WI38 (cell line): ENCODE results near the gene ADGRL2.

Experiments used
- H3K4me3 ChIP-seq: 2 replicates; pipeline ENCODE4 v1.5.1; 2011; ENCODE audit warnings: low read depth, mild to moderate bottlenecking, control low read depth, low read length
- TF ChIP-seq, protein P1 (sequence below): IDR thresholded peaks from 2 replicates; pipeline ENCODE4 v1.5.1; 2012; ENCODE audit warnings: low read depth, mild to moderate bottlenecking, control low read depth, low read length

The ADGRL2 gene

GRCh38 chr1:81834921-81835698, 34.4 kb downstream of the ADGRL2 start:
- TF ChIP-seq, protein P1, sequence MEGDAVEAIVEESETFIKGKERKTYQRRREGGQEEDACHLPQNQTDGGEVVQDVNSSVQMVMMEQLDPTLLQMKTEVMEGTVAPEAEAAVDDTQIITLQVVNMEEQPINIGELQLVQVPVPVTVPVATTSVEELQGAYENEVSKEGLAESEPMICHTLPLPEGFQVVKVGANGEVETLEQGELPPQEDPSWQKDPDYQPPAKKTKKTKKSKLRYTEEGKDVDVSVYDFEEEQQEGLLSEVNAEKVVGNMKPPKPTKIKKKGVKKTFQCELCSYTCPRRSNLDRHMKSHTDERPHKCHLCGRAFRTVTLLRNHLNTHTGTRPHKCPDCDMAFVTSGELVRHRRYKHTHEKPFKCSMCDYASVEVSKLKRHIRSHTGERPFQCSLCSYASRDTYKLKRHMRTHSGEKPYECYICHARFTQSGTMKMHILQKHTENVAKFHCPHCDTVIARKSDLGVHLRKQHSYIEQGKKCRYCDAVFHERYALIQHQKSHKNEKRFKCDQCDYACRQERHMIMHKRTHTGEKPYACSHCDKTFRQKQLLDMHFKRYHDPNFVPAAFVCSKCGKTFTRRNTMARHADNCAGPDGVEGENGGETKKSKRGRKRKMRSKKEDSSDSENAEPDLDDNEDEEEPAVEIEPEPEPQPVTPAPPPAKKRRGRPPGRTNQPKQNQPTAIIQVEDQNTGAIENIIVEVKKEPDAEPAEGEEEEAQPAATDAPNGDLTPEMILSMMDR = no peak
- no peak overlapping the region for H3K4me3 ChIP-seq

DNA sequence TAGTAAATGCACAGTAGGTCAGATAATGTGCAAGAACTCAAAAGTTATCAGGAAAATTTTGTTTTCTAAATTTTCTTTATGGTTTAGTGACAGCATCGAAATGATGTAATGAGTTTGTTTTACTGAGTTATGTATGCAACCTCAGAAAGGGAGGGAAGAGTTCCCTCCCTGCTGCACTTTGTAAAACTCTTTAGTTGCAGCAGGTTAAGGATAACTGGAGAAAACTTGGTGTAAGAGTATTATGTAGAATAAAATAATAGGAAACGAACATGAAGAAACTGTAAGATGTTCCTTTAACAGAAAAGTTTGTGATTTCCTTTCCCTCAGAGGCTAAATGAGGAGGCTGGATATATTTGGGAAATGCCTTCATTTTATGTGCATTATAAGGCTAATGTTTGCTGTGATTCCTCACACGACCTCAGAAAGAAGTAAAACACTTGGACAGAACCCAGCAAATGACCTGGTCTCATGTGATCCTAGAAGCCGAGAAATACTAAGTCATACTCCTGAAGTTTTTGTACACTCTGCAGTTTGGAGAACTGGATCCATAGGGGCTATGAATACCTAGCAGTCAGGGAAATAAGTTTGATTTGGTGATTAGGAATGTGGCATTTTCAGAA, 35.4 kb downstream of the ADGRL2 start:
- no peak overlapping the region for H3K4me3 ChIP-seq
- TF ChIP-seq, protein P1 = no peak

DNA sequence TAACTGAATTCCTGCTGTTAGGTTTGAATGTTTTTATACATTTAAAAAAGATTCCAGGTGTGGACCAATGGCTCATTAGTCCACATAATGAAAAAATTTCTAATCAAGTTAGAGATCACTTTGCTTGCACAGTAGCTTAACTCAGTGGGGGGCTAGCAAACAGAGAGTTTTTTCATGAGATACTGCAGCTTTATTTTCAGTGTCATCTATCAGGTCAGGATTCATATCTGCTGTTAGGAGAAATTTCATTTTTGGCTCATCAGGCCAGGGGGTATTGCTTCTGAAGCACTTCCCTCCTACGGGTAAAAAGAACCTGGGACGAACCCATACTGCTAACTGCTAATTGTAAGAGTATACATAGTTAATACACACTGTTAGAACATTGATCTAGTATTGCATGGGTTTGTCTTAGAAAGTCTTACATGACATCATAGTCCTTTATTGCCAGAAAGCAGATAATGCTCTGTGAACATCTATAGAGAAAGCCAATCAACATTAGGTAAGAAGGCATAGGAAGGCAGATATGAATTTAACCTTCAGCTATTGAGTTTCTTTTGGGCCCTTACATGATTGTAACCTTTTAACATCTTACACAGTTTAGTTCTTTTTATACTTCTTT, 38.0 kb downstream of the ADGRL2 start:
- TF ChIP-seq, protein P1 = no peak
- H3K4me3 ChIP-seq = no peak overlapping the region

- TF ChIP-seq, protein P1 = no peak
- no peak overlapping the region for H3K4me3 ChIP-seq
Measured at GRCh38 chr1:81840805-81841204, 40.1 kb downstream of the ADGRL2 start.

DNA sequence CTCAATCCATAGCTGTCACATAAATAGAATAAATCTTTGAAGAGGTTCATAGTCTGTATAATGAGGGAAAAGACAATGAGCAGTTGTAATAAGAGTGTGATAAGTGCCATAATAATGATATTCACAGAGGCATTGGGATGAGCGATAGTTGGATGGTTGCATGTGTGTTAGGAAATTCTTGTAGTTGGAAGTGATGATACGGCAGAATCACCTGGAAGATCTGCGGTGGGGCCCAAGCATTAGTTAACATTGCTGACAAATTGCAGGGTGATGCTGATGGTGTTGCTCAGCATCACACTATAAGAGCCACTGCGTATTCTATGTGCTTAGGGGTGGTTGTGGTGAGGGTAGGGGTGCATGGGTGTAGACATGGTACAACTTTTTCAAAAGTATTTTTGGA, 41.1 kb downstream of the ADGRL2 start:
- TF ChIP-seq, protein P1 = no peak
- no peak overlapping the region for H3K4me3 ChIP-seq

- TF ChIP-seq, protein P1 = no peak
- H3K4me3 ChIP-seq = no peak overlapping the region
Measured at GRCh38 chr1:81844477-81844876, 43.7 kb downstream of the ADGRL2 start.

DNA sequence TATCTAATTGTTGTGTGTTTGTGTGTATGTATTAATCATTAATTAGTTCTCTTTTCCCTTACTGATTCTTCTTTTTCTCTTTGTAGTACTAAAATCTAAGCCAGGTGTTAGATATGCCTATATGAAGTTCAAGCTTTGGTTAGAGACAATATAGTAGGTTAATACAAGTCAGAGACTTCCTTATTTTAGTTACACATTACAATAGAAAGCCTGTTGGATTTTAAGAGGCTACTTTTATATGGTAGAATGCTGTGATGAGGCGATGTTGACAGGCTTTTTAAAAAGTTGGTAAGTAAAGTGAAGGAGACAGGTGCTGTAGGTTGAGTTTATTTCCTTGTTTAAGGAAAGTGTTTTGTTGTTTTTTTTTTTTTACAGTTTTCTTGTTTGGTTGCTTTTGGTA, 45.9 kb downstream of the ADGRL2 start:
- H3K4me3 ChIP-seq = no peak overlapping the region
- TF ChIP-seq, protein P1 = no peak
